ENCODE results near the gene CHST15. TPM values are rescaled to one million over a fixed set of nuclear protein-coding genes. Genes with fewer than 3 reads are reported as not detected.

Gene CHST15
- total and polyA plus RNA-seq, 2 of the 13 experiments (the other 11 are each of a cell fraction or from before 2014, with no cell fraction given): 1.4 to 94.7 TPM

GRCh38 chr10:124092860-124093773 is at the start of gene CHST15 (continued):
- no peak for TF ChIP-seq IRF1 (CRISPR knock-in tag; IDR thresholded peaks at IDR 0.05; ENCODE audit: low read depth)
- TF ChIP-seq STAT6 (CRISPR knock-in tag; IDR thresholded peaks at IDR 0.05; ENCODE audit: borderline replicate concordance): no peak
- TF ChIP-seq DPF2 (CRISPR knock-in tag; IDR thresholded peaks at IDR 0.05; ENCODE audit: borderline replicate concordance, low read depth): peak; percentile 28; the same call in 1 of the 2 replicates
- TF ChIP-seq ZNF691 (CRISPR knock-in tag; IDR thresholded peaks at IDR 0.05; ENCODE audit: borderline replicate concordance, low read depth): peak; percentile 32; the same call in 1 of the 2 replicates
- TF ChIP-seq ZNF382 (CRISPR knock-in tag; IDR thresholded peaks at IDR 0.05; ENCODE audit: borderline replicate concordance): no peak
- no peak for TF ChIP-seq ZNF576 (CRISPR knock-in tag; IDR thresholded peaks at IDR 0.05)
- TF ChIP-seq ZNF18 (CRISPR knock-in tag; IDR thresholded peaks at IDR 0.05; ENCODE audit: insufficient replicate concordance): no peak
- TF ChIP-seq CSRNP1 (CRISPR knock-in tag; IDR thresholded peaks at IDR 0.05): no peak
- TF ChIP-seq KAT8 (CRISPR knock-in tag; IDR thresholded peaks at IDR 0.05): no peak
- no peak for TF ChIP-seq ZNF83 (CRISPR knock-in tag; IDR thresholded peaks at IDR 0.05; ENCODE audit: borderline replicate concordance)
- TF ChIP-seq ZNF646 (CRISPR knock-in tag; IDR thresholded peaks at IDR 0.05): no peak

All from HepG2 (cell line).